Uterus (tissue), 2 donors: ENCODE measurements around the gene PIGP.
"Not testable (repeated sequence)": the region's sequence is repeated elsewhere in the genome, so short reads cannot be mapped to it uniquely, and the experiment has no call there.

Experiments
- CTCF ChIP-seq, 4 experiments: fragments of 200-600 bp in 2 of 4; fragments of 450-650 bp in 2 of 4; sonication (generic) in 2 of 4; IDR thresholded peaks; one replicate each; pipeline ENCODE4 v1.5.1; 2016 to 2019; ENCODE audit warnings: antibody characterized with exemption in 4 of 4, mild to moderate bottlenecking in 2 of 4, moderate library complexity in 1 of 4
- POLR2A ChIP-seq, 2 donors: fragments of 450-650 bp; IDR thresholded peaks; one replicate each; pipeline ENCODE4 v1.6.1; 2016; ENCODE audit warnings: antibody characterized with exemption in 2 of 2, mild to moderate bottlenecking in 1 of 2, moderate library complexity in 1 of 2

GRCh38 chr21:37034394-37034793 is 38.5 kb downstream of the PIGP start:
- TF ChIP-seq CTCF, POLR2A (IDR thresholded peaks at IDR 0.05): not testable (repeated sequence)
